GM18519 (cell line): ENCODE results near the gene EFCAB14.
"Not testable (repeated sequence)": the region's sequence is repeated elsewhere in the genome, so short reads cannot be mapped to it uniquely, and the experiment has no call there.

ENCODE experiments used
- ATAC-seq: cut with Tn5 transposase; IDR thresholded peaks from one replicate; pipeline ENCODE4 v1.9.1; 2021; ENCODE audit warnings: mild to moderate bottlenecking, moderate library complexity; ENCODE audit not compliant: unreplicated experiment, low FRiP score

Gene EFCAB14

GRCh38 chr1:46657775-46658174 lies 61.1 kb downstream of the EFCAB14 start:
- ATAC-seq = no peak

DNA sequence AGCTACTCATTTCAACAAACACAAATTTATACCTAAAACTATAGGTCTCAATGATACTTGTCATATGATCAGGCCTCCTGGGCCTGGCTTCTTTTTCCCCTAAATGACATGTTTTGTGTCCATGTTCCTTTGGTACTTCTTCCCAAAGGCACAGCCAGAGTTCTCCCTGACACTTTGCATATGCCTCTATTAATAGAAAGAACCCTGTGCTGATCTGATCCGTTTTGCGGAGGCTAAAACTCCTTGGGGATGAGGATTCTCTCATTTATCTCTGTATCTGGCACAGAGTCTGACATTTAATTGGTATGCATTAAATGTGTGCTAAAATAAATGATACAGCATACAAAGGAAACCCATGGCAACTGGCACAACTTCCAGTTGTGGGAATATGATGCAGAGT lies 62.3 kb downstream of the EFCAB14 start:
- ATAC-seq = no peak

GRCh38 chr1:46655848-46656247 lies 63.1 kb downstream of the EFCAB14 start:
- no peak for ATAC-seq

DNA sequence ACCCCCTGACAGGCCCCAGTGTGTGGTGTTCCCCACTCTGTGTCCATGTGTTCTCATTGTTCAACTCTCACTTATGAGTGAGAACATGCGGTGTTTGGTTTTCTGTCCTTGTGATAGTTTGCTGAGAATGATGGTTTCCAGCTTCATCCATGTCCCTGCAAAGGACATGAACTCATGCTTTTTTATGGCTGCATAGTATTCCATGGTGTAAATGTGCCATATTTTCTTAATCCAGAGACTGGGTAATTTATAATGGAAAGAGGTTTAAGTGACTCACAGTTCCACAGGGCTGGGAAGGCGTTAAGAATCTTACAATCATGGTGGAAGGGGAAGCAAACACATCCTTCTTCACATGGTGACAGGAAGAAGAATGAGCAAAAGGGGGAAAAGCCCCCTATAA lies 64.2 kb downstream of the EFCAB14 start:
- ATAC-seq = not testable (repeated sequence)

- no peak for ATAC-seq
These were observed 64.9 kb downstream of the EFCAB14 start for GRCh38 chr1:46654012-46654411.

DNA sequence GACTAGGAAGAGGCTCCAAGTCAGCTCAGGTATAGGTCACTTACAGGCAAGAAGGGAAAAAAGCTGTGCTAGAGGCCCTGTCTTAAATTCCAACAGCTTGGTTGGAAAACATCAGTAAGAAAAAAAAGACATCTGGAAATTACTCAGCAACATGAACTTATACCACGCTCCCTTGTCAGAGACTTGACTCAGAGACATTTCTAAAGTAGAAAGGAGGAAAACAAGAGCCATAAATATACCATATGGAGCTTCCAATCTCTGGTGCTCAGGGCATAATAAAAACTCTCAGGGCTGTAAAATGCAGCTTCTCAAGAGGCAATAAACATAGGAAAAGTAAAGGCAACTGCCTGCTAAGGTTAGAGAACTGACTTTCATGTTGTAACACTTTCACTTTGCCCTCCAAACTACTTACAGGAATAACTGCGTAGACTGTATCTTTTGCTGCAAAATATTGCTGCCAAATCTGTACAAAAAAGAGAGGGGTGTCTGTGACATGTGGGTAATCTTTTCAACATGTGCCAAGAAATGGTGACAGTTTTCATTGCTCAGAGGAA lies 65.4 kb downstream of the EFCAB14 start:
- ATAC-seq = no peak

DNA sequence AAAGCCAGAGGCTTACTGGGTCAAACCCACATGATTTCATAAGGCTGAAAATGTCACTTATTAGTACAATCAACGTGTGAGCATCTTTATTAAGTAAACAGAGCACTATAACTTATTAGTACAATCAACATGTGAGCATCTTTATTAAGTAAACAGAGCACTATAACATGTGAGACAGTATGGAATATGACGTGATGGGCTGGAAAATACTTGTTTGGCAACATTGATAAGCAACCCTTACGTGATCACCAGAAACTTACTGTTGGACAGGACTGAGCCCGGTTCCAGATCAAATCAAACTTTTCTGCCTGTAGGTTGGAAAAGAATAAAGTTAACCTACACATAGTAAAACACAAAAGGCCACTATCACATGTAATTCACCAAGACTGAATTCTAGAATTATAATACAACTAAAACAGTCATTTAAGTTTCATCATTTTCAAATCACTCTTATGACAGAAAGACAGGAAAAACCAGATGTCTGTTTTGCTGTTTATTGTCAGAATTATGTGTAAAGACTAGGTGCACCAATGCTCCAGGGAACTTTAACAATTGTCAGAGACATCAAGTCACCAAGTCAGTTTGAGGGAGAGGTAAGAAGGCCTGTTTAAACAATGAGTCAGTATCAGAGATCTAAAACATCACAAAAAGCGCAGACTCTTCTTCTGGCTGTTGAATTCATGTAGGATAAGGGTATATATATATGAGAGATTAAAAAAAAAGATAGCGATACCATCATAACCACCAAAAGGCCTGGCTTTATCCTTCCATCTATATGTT lies 66.4 kb downstream of the EFCAB14 start:
- no peak for ATAC-seq

DNA sequence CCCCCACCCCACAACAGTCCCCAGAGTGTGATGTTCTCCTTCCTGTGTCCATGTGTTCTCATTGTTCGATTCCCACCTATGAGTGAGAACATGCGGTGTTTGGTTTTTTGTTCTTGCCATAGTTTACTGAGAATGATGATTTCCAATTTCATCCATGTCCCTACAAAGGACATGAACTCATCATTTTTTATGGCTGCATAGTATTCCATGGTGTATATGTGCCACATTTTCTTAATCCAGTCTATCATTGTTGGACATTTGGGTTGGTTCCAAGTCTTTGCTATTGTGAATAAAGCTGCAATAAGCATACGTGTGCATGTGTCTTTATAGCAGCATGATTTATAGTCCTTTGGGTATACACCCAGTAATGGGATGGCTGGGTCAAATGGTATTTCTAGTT lies 67.8 kb downstream of the EFCAB14 start:
- ATAC-seq = not testable (repeated sequence)

DNA sequence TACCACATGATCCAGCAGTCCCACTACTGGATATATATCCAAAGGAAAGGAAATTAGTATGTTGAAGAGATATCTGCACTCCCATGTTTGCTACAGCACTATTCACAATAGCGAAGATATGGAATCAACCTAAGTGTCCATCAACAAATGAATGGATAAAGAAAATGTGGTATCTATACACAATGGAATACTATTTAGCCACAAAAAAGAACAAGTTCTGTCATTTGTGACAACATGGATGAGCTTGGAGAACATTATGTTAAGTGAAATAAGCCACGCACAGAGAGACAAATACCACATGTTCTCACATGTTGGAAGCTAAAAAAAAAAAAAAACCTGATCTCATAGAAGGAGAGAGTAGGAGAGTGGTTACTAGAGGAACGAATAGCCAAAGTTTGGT lies 68.4 kb downstream of the EFCAB14 start:
- ATAC-seq = no peak

GRCh38 chr1:46649764-46650163 lies 69.2 kb downstream of the EFCAB14 start:
- ATAC-seq = no peak

DNA sequence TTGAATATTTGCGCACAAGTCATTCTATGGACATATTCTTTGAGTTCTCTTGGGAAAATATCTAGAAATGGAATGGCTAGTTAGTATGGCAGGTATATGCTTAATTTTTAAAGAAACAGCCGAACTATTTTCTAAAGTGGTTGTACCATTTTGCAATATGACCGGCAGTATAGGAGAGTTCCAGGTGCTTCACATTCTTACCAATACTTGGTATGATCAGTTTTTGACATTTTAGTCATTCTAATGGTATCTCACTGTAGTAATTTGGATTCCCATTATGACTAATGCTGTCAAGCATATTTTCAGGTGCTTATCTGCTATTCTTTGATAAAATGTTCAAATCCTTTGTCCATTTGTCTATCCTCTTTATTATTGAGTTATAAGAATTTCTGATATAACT lies 71.3 kb downstream of the EFCAB14 start:
- no peak for ATAC-seq

DNA sequence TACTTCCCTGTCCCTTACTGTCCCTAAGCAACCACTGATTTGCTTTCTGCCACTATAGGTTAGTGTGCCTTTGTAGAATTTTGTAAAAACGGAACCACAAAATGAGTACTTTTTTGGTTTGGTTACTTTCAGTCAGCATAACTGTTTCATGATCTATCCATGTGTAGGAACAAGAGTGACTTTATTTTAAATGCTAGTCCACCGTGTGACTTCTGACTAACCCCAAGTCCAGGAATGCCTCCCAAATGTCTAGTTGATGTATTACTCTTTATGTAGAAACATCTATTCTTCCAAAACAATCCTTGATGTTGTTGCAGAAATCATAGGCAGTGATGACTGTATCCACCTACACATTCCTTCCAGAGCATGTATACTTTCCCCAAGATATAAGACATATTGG lies 72.1 kb downstream of the EFCAB14 start:
- no peak for ATAC-seq

GRCh38 chr1:46646331-46646730 lies 72.6 kb downstream of the EFCAB14 start:
- no peak for ATAC-seq

DNA sequence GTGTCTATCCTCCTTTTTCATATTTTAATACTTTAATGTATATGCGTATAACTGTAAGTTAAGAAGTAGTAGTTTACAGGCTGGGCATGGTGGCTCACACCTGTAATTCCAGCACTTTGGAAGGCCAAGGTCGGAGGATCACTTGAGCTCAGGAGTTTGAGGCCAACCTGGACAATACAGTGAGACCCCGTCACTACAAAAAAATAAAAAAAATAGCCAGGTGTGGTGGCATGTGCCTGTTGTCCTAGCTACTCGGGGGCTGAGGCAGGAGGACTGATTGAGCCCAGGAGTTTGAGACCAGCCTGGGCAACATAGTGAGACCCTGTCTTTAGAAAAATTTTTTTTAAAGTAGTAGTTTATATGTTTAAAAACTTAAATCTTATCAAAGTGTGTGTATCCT lies 73.1 kb downstream of the EFCAB14 start:
- no peak for ATAC-seq

DNA sequence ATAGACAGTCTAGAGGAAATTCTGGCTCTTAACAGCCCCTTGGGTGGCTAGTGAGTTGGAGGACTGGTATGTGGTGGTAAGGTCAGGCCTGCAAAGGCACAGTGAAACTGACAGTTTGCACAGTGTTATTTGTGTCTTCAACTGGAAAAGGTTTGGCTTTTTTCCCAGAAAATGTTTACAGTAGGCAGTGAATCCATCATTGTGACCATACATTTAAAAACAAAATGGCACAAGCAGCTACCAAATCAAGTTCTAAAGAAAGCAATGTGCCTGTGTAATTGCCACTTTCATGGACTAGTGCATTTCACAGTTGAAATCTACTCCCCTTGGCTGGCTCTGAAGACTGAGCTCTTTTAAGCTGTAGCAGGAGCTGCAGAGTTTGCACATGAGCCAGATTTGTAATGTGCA lies 75.5 kb downstream of the EFCAB14 start:
- ATAC-seq = no peak

- ATAC-seq = no peak
These were observed 76.7 kb downstream of the EFCAB14 start for GRCh38 chr1:46642115-46642680.

GRCh38 chr1:46639547-46639946 lies 79.4 kb downstream of the EFCAB14 start:
- no peak for ATAC-seq

DNA sequence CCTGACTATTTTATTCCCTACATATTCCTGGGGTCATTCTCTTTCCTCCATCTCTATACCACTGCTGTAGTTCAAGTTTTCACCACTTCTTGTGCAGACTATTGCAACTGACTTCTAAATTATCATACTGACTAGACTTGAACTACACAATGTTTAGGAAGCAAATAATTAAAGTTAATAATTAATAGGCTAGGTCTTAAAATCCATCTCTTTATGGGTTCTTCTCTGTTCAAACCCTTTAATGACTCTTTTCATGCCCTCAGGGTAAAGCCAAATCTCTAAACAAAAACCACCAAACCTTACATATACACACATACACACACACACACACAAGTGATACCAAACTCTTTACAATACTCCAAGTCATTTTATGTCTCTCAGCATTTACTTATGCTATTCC lies 80.0 kb downstream of the EFCAB14 start:
- no peak for ATAC-seq

GRCh38 chr1:46637444-46638083 lies 81.3 kb downstream of the EFCAB14 start:
- no peak for ATAC-seq

GRCh38 chr1:46635205-46635604 lies 83.7 kb downstream of the EFCAB14 start:
- no peak for ATAC-seq

DNA sequence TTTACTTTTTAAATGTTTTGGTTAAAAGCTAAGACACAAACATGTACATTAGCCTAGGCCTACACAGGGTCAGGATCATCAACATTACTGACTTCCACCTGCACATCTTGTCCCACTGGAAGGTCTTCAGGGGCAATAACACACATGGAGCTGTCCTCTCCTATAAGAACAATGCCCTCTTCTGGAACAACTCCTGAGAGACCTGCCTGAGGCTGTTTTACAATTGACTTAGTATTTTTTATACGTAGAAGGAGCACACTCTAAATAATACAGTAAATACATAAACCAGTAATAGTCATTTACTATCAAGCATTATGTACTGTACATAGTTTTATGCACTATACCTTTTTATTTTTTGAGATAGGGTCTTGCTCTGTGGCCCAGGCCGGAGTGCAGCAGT lies 88.2 kb downstream of the EFCAB14 start:
- ATAC-seq = no peak
